ENCODE measurements around the gene VAV2.

The VAV2 gene

DNA sequence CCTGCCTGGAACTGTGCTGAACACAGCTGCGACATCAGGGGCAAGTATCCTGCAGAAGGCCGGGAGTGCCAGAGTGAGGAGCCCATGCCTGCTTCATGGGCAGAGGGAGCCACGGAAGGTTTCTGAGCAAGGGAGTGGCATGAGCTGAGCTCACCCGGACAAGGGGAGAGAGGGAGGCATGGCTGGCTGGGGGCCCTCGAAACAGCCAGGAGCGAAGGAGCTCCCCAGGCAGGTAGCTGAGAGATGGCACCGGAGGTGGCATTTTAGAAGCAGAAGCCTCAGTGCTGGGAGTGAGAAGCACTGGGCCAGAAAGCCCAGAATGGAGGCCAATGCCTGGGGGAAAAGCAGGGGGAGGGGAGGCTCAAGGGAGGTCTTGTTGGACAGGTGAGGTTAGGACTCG, 197.1 kb downstream of the VAV2 start:
- no peak overlapping the region for H3K4me3 ChIP-seq (ENCODE audit: low read depth, low read length)
- no peak for TF ChIP-seq CTCF (IDR thresholded peaks at IDR 0.05; ENCODE audit: low read depth, low read length)

DNA sequence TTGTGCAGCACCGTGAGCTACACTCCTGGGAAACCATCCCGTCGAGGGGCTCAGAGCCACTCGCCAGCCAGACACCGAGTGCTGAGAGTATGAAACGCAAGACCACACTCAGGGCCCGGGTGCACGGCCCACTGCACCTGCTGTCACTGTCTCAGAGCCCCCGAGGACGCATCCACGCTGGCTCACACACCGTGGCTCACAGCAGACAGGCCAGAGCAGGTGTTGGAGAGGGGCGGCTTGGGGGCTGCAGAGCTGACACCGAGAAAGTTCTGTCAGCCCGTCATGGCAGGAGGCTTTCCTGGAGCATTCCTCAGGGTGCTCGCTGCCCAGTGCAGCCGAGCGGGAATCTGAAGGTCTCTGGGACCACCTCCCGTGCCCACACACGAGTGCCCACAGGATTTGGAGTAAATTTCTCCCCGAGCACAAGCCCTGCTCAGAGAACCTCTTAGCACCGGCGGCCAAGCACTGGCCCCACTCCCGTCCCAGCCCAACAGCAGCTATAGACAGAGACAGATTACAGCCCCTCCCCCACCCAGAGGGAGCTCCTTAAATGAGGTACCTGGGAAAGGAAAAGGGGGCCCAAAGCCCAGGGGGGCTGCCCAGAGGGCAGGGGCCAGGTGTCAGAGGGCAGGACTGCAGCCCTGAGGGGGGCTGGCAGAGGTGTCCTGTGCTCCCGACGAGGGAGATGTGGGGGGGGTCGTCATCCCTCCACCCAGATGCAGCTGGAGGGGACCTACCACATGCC, 197.9 kb downstream of the VAV2 start:
- no peak overlapping the region for H3K4me3 ChIP-seq (ENCODE audit: low read depth, low read length)
- no peak for TF ChIP-seq CTCF (IDR thresholded peaks at IDR 0.05; ENCODE audit: low read depth, low read length)

DNA sequence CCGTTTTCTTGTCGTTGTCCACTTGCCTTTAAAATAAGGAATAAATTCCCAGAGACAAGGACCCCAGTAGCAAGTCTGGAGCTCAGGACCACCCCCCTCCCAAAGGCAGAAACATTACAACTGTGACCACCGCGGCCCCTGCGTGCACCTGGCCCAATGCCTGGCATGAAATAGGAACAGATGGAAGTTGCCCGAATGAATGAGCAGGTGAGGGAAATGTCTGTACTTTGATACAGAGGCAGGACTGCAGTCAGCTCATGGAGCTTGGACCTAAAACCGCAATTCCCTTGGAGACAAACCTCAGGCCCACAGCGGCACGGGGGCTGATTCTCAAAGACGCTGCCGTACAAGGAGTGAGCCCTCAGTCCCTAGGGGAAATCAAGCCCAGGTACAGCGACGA, 198.7 kb downstream of the VAV2 start:
- TF ChIP-seq CTCF (IDR thresholded peaks at IDR 0.05; ENCODE audit: low read depth, low read length) = no peak
- H3K4me3 ChIP-seq (ENCODE audit: low read depth, low read length) = no peak overlapping the region

- no peak overlapping the region for H3K4me3 ChIP-seq (ENCODE audit: low read depth, low read length)
- TF ChIP-seq CTCF (IDR thresholded peaks at IDR 0.05; ENCODE audit: low read depth, low read length) = peak; percentile 95
These were observed 199.2 kb downstream of the VAV2 start for GRCh38 chr9:133792721-133793470.

GRCh38 chr9:133791735-133792649, 200.1 kb downstream of the VAV2 start:
- no peak for TF ChIP-seq CTCF (IDR thresholded peaks at IDR 0.05; ENCODE audit: low read depth, low read length)
- no peak overlapping the region for H3K4me3 ChIP-seq (ENCODE audit: low read depth, low read length)

DNA sequence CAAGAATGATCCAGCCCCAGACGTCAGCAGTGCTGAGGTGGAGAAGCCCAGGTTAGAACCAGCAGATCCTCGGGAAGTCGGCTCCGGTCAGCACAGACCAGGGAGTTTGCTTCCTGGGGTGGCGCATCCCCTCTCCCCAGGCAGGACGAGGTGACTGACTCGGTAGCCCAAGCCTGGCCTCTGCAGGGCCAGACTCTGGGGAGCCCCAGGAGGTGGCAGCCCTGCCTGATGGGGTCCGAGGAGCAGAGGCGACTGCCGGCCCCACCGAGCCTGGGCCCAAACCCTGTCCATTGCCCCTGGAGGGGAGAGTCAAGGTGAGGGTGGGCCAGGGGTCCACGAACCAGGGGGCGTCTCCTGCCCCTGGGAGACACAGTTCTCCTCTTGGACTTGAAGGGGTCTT, 201.1 kb downstream of the VAV2 start:
- no peak for TF ChIP-seq CTCF (IDR thresholded peaks at IDR 0.05; ENCODE audit: low read depth, low read length)
- no peak overlapping the region for H3K4me3 ChIP-seq (ENCODE audit: low read depth, low read length)
